Parathyroid adenoma (tissue), 2 donors: ENCODE data around the gene FSIP1.

Source experiments
- H2AFZ ChIP-seq: fragments of 300-600 bp; sonication (generic); one replicate; pipeline ENCODE4 v1.7.0; 2017; ENCODE audit warnings: antibody characterized with exemption, mild to moderate bottlenecking
- H3K27ac ChIP-seq: fragments of 300-600 bp; sonication (generic); one replicate; pipeline ENCODE4 v1.7.0; 2017
- H3K27me3 ChIP-seq: fragments of 300-600 bp; sonication (generic); one replicate; pipeline ENCODE4 v1.7.0; 2017; ENCODE audit warnings: low read length; ENCODE audit not compliant: control insufficient read depth, insufficient read depth
- H3K36me3 ChIP-seq: fragments of 300-600 bp; sonication (generic); one replicate; pipeline ENCODE4 v1.7.0; 2017; ENCODE audit warnings: low read length; ENCODE audit not compliant: control insufficient read depth, insufficient read depth
- H3K4me1 ChIP-seq: fragments of 300-600 bp; sonication (generic); one replicate; pipeline ENCODE4 v1.7.0; 2017; ENCODE audit warnings: control low read depth
- H3K4me2 ChIP-seq: fragments of 300-600 bp; sonication (generic); one replicate; pipeline ENCODE4 v1.7.0; 2017; ENCODE audit warnings: low read length
- H3K4me3 ChIP-seq: fragments of 300-600 bp; sonication (generic); one replicate; pipeline ENCODE4 v1.7.0; 2017; ENCODE audit warnings: low read depth, low read length
- H3K79me2 ChIP-seq: fragments of 300-600 bp; sonication (generic); one replicate; pipeline ENCODE4 v1.7.0; 2017; ENCODE audit warnings: control low read depth
- H3K9ac ChIP-seq: fragments of 300-600 bp; sonication (generic); one replicate; pipeline ENCODE4 v1.7.0; 2017; ENCODE audit warnings: mild to moderate bottlenecking
- H3K9me3 ChIP-seq: fragments of 300-600 bp; sonication (generic); one replicate; pipeline ENCODE4 v1.7.0; 2017; ENCODE audit warnings: low read length; ENCODE audit not compliant: control insufficient read depth
- TF ChIP-seq, protein P1 (sequence below): fragments of 300-600 bp; sonication (generic); IDR thresholded peaks from one replicate; pipeline ENCODE4 v1.7.0; 2017; ENCODE audit warnings: antibody characterized with exemption, mild to moderate bottlenecking
- donor health status: primary hyperparathyroidism.

FSIP1 gene

GRCh38 chr15:39743611-39744010, 39.0 kb downstream of the FSIP1 start:
- H3K4me2 ChIP-seq = no peak overlapping the region
- TF ChIP-seq, protein P1, sequence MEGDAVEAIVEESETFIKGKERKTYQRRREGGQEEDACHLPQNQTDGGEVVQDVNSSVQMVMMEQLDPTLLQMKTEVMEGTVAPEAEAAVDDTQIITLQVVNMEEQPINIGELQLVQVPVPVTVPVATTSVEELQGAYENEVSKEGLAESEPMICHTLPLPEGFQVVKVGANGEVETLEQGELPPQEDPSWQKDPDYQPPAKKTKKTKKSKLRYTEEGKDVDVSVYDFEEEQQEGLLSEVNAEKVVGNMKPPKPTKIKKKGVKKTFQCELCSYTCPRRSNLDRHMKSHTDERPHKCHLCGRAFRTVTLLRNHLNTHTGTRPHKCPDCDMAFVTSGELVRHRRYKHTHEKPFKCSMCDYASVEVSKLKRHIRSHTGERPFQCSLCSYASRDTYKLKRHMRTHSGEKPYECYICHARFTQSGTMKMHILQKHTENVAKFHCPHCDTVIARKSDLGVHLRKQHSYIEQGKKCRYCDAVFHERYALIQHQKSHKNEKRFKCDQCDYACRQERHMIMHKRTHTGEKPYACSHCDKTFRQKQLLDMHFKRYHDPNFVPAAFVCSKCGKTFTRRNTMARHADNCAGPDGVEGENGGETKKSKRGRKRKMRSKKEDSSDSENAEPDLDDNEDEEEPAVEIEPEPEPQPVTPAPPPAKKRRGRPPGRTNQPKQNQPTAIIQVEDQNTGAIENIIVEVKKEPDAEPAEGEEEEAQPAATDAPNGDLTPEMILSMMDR = no peak
- no peak overlapping the region for H3K4me3 ChIP-seq
- no peak overlapping the region for H2AFZ ChIP-seq
- no peaks in the 10 kb centered on the region for H3K27me3 ChIP-seq
- H3K9ac ChIP-seq = no peak overlapping the region
- no peaks in the 10 kb centered on the region for H3K36me3 ChIP-seq
- H3K27ac ChIP-seq = no peak overlapping the region
- H3K4me1 ChIP-seq = no peaks in the 10 kb centered on the region
- H3K9me3 ChIP-seq = no peaks in the 10 kb centered on the region
- no peaks in the 10 kb centered on the region for H3K79me2 ChIP-seq

DNA sequence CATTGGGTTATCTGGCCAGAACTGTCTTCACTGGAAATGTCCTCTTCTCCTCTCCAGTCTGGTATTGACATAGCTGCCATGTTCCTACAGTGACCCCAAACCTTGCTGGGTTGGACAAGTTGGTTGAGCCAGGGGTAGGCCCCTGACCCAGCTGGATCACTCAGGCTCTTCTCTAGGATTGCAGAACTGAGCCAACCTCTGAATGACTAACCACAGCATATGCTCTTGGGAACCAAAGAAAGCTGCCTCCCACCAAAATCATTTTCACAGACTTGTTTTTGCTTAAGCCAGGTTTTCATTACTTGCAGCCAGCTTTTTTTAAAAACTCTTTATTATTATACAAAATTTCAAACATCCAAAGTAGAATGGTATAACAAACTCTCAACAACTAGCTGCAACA, 41.4 kb downstream of the FSIP1 start:
- H3K4me1 ChIP-seq = no peaks in the 10 kb centered on the region
- no peaks in the 10 kb centered on the region for H3K27me3 ChIP-seq
- no peak overlapping the region for H2AFZ ChIP-seq
- H3K4me3 ChIP-seq = no peak overlapping the region
- no peaks in the 10 kb centered on the region for H3K79me2 ChIP-seq
- TF ChIP-seq, protein P1 = no peak
- H3K9ac ChIP-seq = no peak overlapping the region
- H3K9me3 ChIP-seq = no peaks in the 10 kb centered on the region
- no peak overlapping the region for H3K27ac ChIP-seq
- H3K36me3 ChIP-seq = no peaks in the 10 kb centered on the region
- H3K4me2 ChIP-seq = no peak overlapping the region

- Histone ChIP-seq H3K9ac (no peak overlapping the region), H3K4me1 (no peaks in the 10 kb centered on the region), H3K79me2 (no peaks in the 10 kb centered on the region), H3K9me3 (no peaks in the 10 kb centered on the region), H3K4me2 (no peak overlapping the region), H3K27ac (no peak overlapping the region), H3K4me3 (no peak overlapping the region), H2AFZ (no peak overlapping the region), H3K36me3 (no peaks in the 10 kb centered on the region), H3K27me3 (no peaks in the 10 kb centered on the region)
- TF ChIP-seq, protein P1 = no peak
These were observed 43.6 kb downstream of the FSIP1 start for GRCh38 chr15:39738998-39739397.

DNA sequence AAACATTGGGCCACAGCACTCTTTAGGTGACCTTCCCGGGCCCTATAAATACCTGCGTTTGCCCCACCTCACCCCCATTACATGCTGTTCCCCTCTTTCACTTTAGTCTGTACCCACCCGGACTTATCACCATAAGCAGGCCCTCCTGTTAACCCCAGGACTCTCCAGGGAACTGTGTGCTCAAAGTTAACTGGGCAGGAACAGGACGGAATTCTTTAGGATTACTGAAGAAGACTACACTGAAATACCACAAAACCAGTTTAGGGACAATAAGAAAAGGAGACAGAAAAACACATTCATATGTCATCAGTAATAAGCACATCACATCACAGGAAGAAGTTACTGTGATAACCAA, 45.5 kb downstream of the FSIP1 start:
- Histone ChIP-seq H3K4me2 (no peak overlapping the region), H3K36me3 (no peaks in the 10 kb centered on the region), H2AFZ (no peak overlapping the region), H3K9me3 (no peaks in the 10 kb centered on the region), H3K4me3 (no peak overlapping the region), H3K27me3 (no peaks in the 10 kb centered on the region), H3K9ac (no peak overlapping the region), H3K27ac (no peak overlapping the region), H3K4me1 (no peaks in the 10 kb centered on the region), H3K79me2 (no peaks in the 10 kb centered on the region)
- TF ChIP-seq, protein P1 = no peak

GRCh38 chr15:39736412-39737195, 46.0 kb downstream of the FSIP1 start:
- H3K79me2 ChIP-seq = no peaks in the 10 kb centered on the region
- TF ChIP-seq, protein P1 = no peak

More at GRCh38 chr15:39736412-39737195, 46.0 kb downstream of the FSIP1 start:
- Histone ChIP-seq H3K9ac (no peak overlapping the region), H3K27me3 (no peaks in the 10 kb centered on the region), H3K4me3 (no peak overlapping the region), H3K36me3 (no peaks in the 10 kb centered on the region), H3K9me3 (no peaks in the 10 kb centered on the region), H3K4me2 (no peak overlapping the region), H3K4me1 (no peaks in the 10 kb centered on the region), H2AFZ (no peak overlapping the region), H3K27ac (no peak overlapping the region)
